Esophagus muscularis mucosa (tissue), 3 donors: ENCODE measurements around the gene TCP11.

ENCODE experiments used
- CTCF ChIP-seq, 3 experiments: fragments of 200-600 bp in 2 of 3; fragments of 450-650 bp in 1 of 3; sonication (generic) in 2 of 3; IDR thresholded peaks; one replicate each; pipeline ENCODE4 v1.5.1; 2017 to 2019; ENCODE audit warnings: antibody characterized with exemption in 3 of 3, mild to moderate bottlenecking in 2 of 3, moderate library complexity in 1 of 3
- POLR2A ChIP-seq: fragments of 450-650 bp; IDR thresholded peaks from one replicate; pipeline ENCODE4 v1.6.1; 2017; ENCODE audit warnings: antibody characterized with exemption, moderate library complexity, mild to moderate bottlenecking, low read depth

DNA sequence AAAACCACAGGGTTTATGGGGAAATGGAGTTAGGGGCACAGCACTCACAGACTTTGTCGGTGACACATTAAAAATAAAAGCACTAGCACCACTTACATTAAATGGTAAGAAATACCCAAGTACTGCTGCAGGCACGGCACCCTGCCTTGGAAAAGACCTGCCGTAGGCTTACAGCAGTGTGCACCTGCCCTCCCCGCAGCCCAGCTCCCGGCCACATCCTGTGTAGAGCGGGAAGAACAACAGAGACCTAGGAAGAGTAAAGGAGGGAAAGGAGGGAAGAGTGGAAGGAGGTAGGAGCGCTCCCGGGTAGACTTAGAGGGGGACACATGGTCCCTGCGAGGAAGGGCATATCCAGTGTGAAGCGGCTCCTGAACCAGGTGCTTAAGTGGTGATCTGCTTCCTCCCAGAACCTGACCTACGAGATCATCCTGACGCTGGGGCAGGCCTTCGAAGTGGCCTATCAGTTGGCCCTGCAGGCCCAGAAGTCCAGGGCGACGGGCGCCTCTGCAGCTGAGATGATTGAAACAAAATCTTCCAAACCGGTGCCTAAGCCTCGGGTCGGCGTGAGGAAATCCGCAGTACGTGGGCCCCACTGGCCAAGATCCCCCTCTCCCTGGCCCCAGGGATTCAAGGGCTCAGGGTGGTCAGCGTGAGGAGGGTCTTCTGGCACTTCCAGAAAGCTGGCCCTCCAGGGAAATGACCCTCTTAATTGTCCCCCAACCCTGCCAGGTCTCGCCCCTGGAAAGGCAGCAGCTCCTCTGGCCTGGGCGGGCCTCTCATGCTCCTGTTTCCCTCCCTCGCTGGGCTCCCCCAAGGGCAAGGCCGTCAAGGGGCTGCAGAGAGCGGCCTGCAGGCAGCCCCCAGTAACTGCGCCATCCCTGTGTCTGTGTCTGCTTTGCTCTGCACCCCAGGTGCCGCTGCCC lies 55.5 kb downstream of the TCP11 start:
- TF ChIP-seq POLR2A (no peak), CTCF (IDR thresholded peaks at IDR 0.05) (no peak)
